Measurements from ENCODE around the gene CFAP210.

CFAP210 gene

DNA sequence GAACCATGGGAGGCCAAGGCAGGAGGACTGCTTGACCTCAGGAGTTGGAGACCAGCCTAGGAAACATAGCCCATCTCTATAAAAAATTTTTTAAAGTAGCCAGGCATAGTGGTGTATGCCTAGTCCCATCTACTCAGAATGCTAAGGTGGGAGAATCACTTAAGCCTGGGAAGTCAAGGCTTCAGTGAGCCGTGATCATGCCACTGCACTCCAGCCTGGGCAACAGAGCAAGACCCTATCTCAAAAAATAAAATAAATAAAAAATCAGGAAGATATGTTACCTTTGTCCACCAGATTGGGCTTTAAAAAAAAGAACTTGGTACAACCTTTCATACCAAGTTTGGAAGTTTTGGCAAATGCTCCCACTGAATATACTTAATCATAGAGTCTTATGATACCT, 35.3 kb downstream of the CFAP210 start:
- Histone ChIP-seq H3K4me3 (ENCODE audit: extremely low read depth, insufficient read depth, low read length, poor library complexity, severe bottlenecking) (no peak overlapping the region), H3K4me1 (ENCODE audit: control insufficient read depth, insufficient read depth, low read length, poor library complexity, severe bottlenecking) (no peaks in the 10 kb centered on the region), H3K9me3 (ENCODE audit: control insufficient read depth, low read length) (no peaks in the 10 kb centered on the region), H3K27ac (ENCODE audit: low read depth, low read length, severe bottlenecking) (no peak overlapping the region), H3K36me3 (ENCODE audit: control insufficient read depth, insufficient read depth, low read length) (no peaks in the 10 kb centered on the region)
- WGBS, 2 experiments (ENCODE audit: insufficient coverage in 2 of 2), result no CpG with 5 or more reads among the region's 1 CpG

DNA sequence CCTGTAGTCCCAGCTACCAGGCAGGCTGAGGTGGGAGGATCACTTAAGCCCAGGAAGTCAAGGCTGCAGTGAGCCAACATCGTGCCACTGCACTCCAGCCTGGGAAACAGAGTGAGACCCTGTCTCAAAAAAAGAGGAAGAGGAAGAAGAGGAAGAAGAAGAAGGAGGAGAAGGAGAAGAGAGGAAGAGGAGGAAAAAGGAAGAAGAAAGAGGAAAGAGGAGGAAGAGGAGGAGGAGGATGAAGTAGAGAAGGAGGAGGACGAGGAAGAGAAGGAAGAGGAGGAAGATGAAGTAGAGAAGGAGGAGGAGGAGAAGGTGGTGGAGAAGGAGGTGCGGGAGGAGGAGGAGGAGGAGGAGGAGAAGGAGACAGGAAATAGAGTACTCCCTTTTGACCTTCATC, 38.0 kb downstream of the CFAP210 start:
- no peaks in the 10 kb centered on the region for H3K36me3 ChIP-seq (ENCODE audit: control insufficient read depth, insufficient read depth, low read length)
- no peaks in the 10 kb centered on the region for H3K4me1 ChIP-seq (ENCODE audit: control insufficient read depth, insufficient read depth, low read length, poor library complexity, severe bottlenecking)
- H3K4me3 ChIP-seq (ENCODE audit: extremely low read depth, insufficient read depth, low read length, poor library complexity, severe bottlenecking), result no peak overlapping the region
- WGBS, 2 experiments (ENCODE audit: insufficient coverage in 2 of 2), result 63 to 90% methylated on average over 2 to 3 of the region's 3 CpGs
- H3K9me3 ChIP-seq (ENCODE audit: control insufficient read depth, low read length), result no peaks in the 10 kb centered on the region
- H3K27ac ChIP-seq (ENCODE audit: low read depth, low read length, severe bottlenecking), result no peak overlapping the region

- Histone ChIP-seq H3K27ac (ENCODE audit: low read depth, low read length, severe bottlenecking) (no peak overlapping the region), H3K4me1 (ENCODE audit: control insufficient read depth, insufficient read depth, low read length, poor library complexity, severe bottlenecking) (no peaks in the 10 kb centered on the region), H3K36me3 (ENCODE audit: control insufficient read depth, insufficient read depth, low read length) (no peaks in the 10 kb centered on the region), H3K9me3 (ENCODE audit: control insufficient read depth, low read length) (no peaks in the 10 kb centered on the region), H3K4me3 (ENCODE audit: extremely low read depth, insufficient read depth, low read length, poor library complexity, severe bottlenecking) (no peak overlapping the region)
- WGBS, 2 experiments (ENCODE audit: insufficient coverage in 2 of 2), result 71 to 83% methylated on average over 2 of the region's 3 CpGs
Observed at GRCh38 chr2:169653636-169654035, 40.6 kb downstream of the CFAP210 start.

GRCh38 chr2:169649278-169649677, 44.9 kb downstream of the CFAP210 start:
- no peak overlapping the region for H3K27ac ChIP-seq (ENCODE audit: low read depth, low read length, severe bottlenecking)
- no peaks in the 10 kb centered on the region for H3K9me3 ChIP-seq (ENCODE audit: control insufficient read depth, low read length)
- no peaks in the 10 kb centered on the region for H3K36me3 ChIP-seq (ENCODE audit: control insufficient read depth, insufficient read depth, low read length)
- H3K4me1 ChIP-seq (ENCODE audit: control insufficient read depth, insufficient read depth, low read length, poor library complexity, severe bottlenecking), result no peaks in the 10 kb centered on the region
- no peak overlapping the region for H3K4me3 ChIP-seq (ENCODE audit: extremely low read depth, insufficient read depth, low read length, poor library complexity, severe bottlenecking)
- WGBS, 2 experiments (ENCODE audit: insufficient coverage in 2 of 2), result 100% methylated on average over 1 of the region's 1 CpG; no CpG with 5 or more reads in 1 of the 2 experiments

DNA sequence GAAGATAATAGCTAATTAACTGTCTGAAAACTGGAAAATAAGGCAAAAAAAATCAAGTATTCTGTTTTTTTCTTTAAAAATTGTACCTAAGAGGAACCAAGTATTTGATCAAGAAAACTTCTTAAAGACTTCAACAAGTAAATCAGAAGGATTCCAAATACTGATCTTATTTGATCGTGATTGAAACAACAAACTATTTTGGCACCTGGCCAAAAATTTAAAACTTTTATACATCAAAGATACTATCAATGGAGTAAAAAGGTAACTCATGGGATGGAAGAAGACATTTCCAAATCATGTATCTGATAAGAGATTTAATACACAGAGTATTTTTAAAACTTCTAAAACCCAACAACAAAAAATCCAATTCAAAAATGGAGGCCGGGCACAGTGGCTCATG, 46.7 kb downstream of the CFAP210 start:
- WGBS, 2 experiments (ENCODE audit: insufficient coverage in 2 of 2), result 100% methylated on average over 1 of the region's 2 CpGs
- Histone ChIP-seq H3K27ac (ENCODE audit: low read depth, low read length, severe bottlenecking) (no peak overlapping the region), H3K4me1 (ENCODE audit: control insufficient read depth, insufficient read depth, low read length, poor library complexity, severe bottlenecking) (no peaks in the 10 kb centered on the region), H3K4me3 (ENCODE audit: extremely low read depth, insufficient read depth, low read length, poor library complexity, severe bottlenecking) (no peak overlapping the region), H3K9me3 (ENCODE audit: control insufficient read depth, low read length) (no peaks in the 10 kb centered on the region), H3K36me3 (ENCODE audit: control insufficient read depth, insufficient read depth, low read length) (no peaks in the 10 kb centered on the region)

DNA sequence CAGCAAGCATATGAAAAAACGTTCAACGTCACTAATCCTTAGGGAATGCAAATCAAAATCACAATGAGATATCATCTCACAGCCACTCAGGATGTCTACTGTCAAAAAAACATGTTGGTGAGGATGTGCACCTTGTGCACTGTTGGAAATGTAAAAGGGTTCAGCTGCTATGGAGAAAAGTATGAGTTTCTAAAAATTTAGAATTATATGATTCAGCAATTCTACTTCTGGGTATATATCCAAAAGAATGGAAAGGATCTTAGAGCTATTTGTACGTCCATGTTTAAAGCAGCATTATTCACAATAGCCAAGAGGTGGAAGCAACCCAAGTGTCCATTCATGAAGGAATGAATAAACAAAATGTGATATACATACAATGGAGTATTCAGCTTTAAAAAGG, 50.0 kb downstream of the CFAP210 start:
- H3K4me1 ChIP-seq (ENCODE audit: control insufficient read depth, insufficient read depth, low read length, poor library complexity, severe bottlenecking), result no peaks in the 10 kb centered on the region
- WGBS, 2 experiments (ENCODE audit: insufficient coverage in 2 of 2), result 74% methylated on average over 3 of the region's 3 CpGs; no CpG with 5 or more reads in 1 of the 2 experiments

GRCh38 chr2:169641464-169641863, 52.7 kb downstream of the CFAP210 start:
- Histone ChIP-seq H3K27ac (ENCODE audit: low read depth, low read length, severe bottlenecking) (no peak overlapping the region), H3K9me3 (ENCODE audit: control insufficient read depth, low read length) (no peaks in the 10 kb centered on the region), H3K4me1 (ENCODE audit: control insufficient read depth, insufficient read depth, low read length, poor library complexity, severe bottlenecking) (no peaks in the 10 kb centered on the region), H3K4me3 (ENCODE audit: extremely low read depth, insufficient read depth, low read length, poor library complexity, severe bottlenecking) (no peak overlapping the region), H3K36me3 (ENCODE audit: control insufficient read depth, insufficient read depth, low read length) (peaks cover 7% of the 10 kb centered on the region)
- no CpG with 5 or more reads among the region's 2 CpGs for WGBS, 2 experiments (ENCODE audit: insufficient coverage in 2 of 2)

More for the DNA sequence above, 50.0 kb downstream of the CFAP210 start:
- Histone ChIP-seq H3K27ac (ENCODE audit: low read depth, low read length, severe bottlenecking) (no peak overlapping the region), H3K9me3 (ENCODE audit: control insufficient read depth, low read length) (no peaks in the 10 kb centered on the region), H3K4me3 (ENCODE audit: extremely low read depth, insufficient read depth, low read length, poor library complexity, severe bottlenecking) (no peak overlapping the region), H3K36me3 (ENCODE audit: control insufficient read depth, insufficient read depth, low read length) (no peaks in the 10 kb centered on the region)

DNA sequence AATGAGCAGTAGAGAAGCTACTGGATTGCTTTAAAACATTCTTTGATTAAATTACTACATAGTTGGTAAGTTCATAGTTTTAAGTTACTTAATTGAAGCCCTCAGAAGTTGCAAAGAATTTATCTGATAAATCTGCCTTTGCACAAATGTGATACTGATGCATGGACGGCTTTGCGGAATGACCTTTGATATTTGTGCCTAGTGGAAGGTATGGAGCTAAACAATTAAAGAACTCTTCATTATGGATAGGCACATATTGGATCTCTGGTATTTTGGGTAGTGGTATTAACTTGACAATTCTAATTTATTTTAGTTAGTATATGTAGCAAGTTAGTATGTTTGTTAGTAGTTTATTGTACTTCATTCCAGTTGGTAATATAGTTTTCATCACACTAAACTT, 54.1 kb downstream of the CFAP210 start:
- peaks cover 18% of the 10 kb centered on the region for H3K36me3 ChIP-seq (ENCODE audit: control insufficient read depth, insufficient read depth, low read length)
- 92 to 100% methylated on average over 2 of the region's 2 CpGs for whole genome bisulfite sequencing, 2 experiments (ENCODE audit: insufficient coverage in 2 of 2)

GRCh38 chr2:169637620-169638019, 56.6 kb downstream of the CFAP210 start:
- H3K36me3 ChIP-seq (ENCODE audit: control insufficient read depth, insufficient read depth, low read length), result peaks cover 38% of the 10 kb centered on the region
- no peaks in the 10 kb centered on the region for H3K9me3 ChIP-seq (ENCODE audit: control insufficient read depth, low read length)
- no peaks in the 10 kb centered on the region for H3K4me1 ChIP-seq (ENCODE audit: control insufficient read depth, insufficient read depth, low read length, poor library complexity, severe bottlenecking)
- 80% methylated on average over 1 of the region's 3 CpGs; no CpG with 5 or more reads in 1 of the 2 experiments for WGBS, 2 experiments (ENCODE audit: insufficient coverage in 2 of 2)
- no peak overlapping the region for H3K27ac ChIP-seq (ENCODE audit: low read depth, low read length, severe bottlenecking)
- no peak overlapping the region for H3K4me3 ChIP-seq (ENCODE audit: extremely low read depth, insufficient read depth, low read length, poor library complexity, severe bottlenecking)

More for the DNA sequence above, 54.1 kb downstream of the CFAP210 start:
- Histone ChIP-seq H3K9me3 (ENCODE audit: control insufficient read depth, low read length) (no peaks in the 10 kb centered on the region), H3K4me1 (ENCODE audit: control insufficient read depth, insufficient read depth, low read length, poor library complexity, severe bottlenecking) (no peaks in the 10 kb centered on the region), H3K4me3 (ENCODE audit: extremely low read depth, insufficient read depth, low read length, poor library complexity, severe bottlenecking) (no peak overlapping the region), H3K27ac (ENCODE audit: low read depth, low read length, severe bottlenecking) (no peak overlapping the region)

DNA sequence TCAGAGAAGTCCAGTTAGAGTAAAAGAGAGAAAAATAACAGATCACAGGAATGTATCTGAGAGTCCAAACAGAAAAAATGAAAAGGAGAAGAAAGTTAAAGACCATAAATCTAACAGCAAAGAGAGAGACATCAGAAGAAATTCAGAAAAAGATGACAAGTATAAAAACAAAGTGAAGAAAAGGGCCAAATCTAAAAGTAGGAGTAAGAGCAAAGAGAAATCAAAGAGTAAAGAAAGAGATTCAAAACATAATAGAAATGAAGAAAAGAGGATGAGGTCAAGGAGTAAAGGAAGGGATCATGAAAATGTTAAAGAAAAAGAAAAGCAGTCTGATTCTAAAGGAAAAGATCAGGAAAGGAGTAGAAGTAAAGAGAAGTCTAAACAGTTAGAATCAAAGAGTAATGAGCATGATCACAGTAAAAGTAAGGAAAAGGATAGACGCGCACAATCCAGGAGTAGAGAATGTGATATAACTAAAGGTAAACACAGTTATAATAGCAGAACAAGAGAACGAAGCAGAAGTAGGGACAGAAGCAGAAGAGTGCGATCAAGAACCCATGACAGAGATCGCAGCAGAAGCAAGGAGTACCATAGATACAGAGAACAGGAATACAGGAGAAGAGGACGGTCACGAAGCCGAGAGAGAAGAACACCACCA, 57.6 kb downstream of the CFAP210 start:
- H3K4me3 ChIP-seq (ENCODE audit: extremely low read depth, insufficient read depth, low read length, poor library complexity, severe bottlenecking), result no peak overlapping the region
- H3K4me1 ChIP-seq (ENCODE audit: control insufficient read depth, insufficient read depth, low read length, poor library complexity, severe bottlenecking), result no peaks in the 10 kb centered on the region
- H3K9me3 ChIP-seq (ENCODE audit: control insufficient read depth, low read length), result no peaks in the 10 kb centered on the region
- H3K36me3 ChIP-seq (ENCODE audit: control insufficient read depth, insufficient read depth, low read length), result peaks cover 40% of the 10 kb centered on the region
- H3K27ac ChIP-seq (ENCODE audit: low read depth, low read length, severe bottlenecking), result no peak overlapping the region
- WGBS, 2 experiments (ENCODE audit: insufficient coverage in 2 of 2), result 92 to 95% methylated on average over 8 of the region's 8 CpGs

- Histone ChIP-seq H3K4me1 (ENCODE audit: control insufficient read depth, insufficient read depth, low read length, poor library complexity, severe bottlenecking) (no peaks in the 10 kb centered on the region), H3K36me3 (ENCODE audit: control insufficient read depth, insufficient read depth, low read length) (peaks cover 57% of the 10 kb centered on the region), H3K4me3 (ENCODE audit: extremely low read depth, insufficient read depth, low read length, poor library complexity, severe bottlenecking) (no peak overlapping the region), H3K27ac (ENCODE audit: low read depth, low read length, severe bottlenecking) (no peak overlapping the region), H3K9me3 (ENCODE audit: control insufficient read depth, low read length) (no peaks in the 10 kb centered on the region)
- WGBS, 2 experiments (ENCODE audit: insufficient coverage in 2 of 2), result 94 to 96% methylated on average over 2 of the region's 3 CpGs
Observed at GRCh38 chr2:169625781-169626180, 68.4 kb downstream of the CFAP210 start.

Measured in mesodermal cell (in vitro differentiated cells).